H9 (cell line): ENCODE results near the gene APOBEC3G. TPM values are rescaled to one million over a fixed set of nuclear protein-coding genes. Genes with fewer than 3 reads are reported as not detected.

Source experiments
- DNase-seq: peaks from one replicate; pipeline ENCODE4 v3.0.0-alpha.2; 2017
- H2AFZ ChIP-seq: one replicate; pipeline ENCODE4 v1.6.1; 2013; ENCODE audit warnings: mild to moderate bottlenecking, low read length, control low read depth, moderate library complexity
- H2AK5ac ChIP-seq: 2 replicates; pipeline ENCODE4 v1.6.1; 2013; ENCODE audit warnings: low read length, control low read depth, mixed read lengths; ENCODE audit not compliant: insufficient read length
- H2BK120ac ChIP-seq: one replicate; pipeline ENCODE4 v1.6.1; 2013; ENCODE audit warnings: low read depth, mild to moderate bottlenecking, low read length, control low read depth, inconsistent platforms; ENCODE audit not compliant: poor library complexity, severe bottlenecking
- H2BK12ac ChIP-seq: 2 replicates; pipeline ENCODE4 v1.6.1; 2013; ENCODE audit warnings: low read length, control low read depth, mixed read lengths, low read depth; ENCODE audit not compliant: insufficient read length
- H2BK15ac ChIP-seq: 2 replicates; pipeline ENCODE4 v1.6.1; 2013; ENCODE audit warnings: low read depth, low read length, control low read depth
- H2BK20ac ChIP-seq: one replicate; pipeline ENCODE4 v1.6.1; 2013; ENCODE audit warnings: low read depth, mild to moderate bottlenecking, low read length, control low read depth, inconsistent platforms; ENCODE audit not compliant: poor library complexity, severe bottlenecking
- H2BK5ac ChIP-seq: 2 replicates; pipeline ENCODE4 v1.6.1; 2013; ENCODE audit warnings: low read length, control low read depth, mixed read lengths; ENCODE audit not compliant: insufficient read length
- H3K14ac ChIP-seq: 2 replicates; pipeline ENCODE4 v1.6.1; 2013; ENCODE audit warnings: low read length, control low read depth; ENCODE audit not compliant: insufficient read depth
- H3K18ac ChIP-seq: 2 replicates; pipeline ENCODE4 v1.6.1; 2013; ENCODE audit warnings: low read depth, mild to moderate bottlenecking, mixed read lengths, low read length, control low read depth; ENCODE audit not compliant: insufficient read length
- H3K23ac ChIP-seq: 2 replicates; pipeline ENCODE4 v1.6.1; 2013; ENCODE audit warnings: low read length, control low read depth, mixed read lengths, low read depth; ENCODE audit not compliant: insufficient read length
- H3K23me2 ChIP-seq: 2 replicates; pipeline ENCODE4 v1.6.1; 2013; ENCODE audit warnings: low read depth, mild to moderate bottlenecking, mixed read lengths, low read length, control low read depth; ENCODE audit not compliant: insufficient read length, poor library complexity, severe bottlenecking
- H3K27ac ChIP-seq: 2 replicates; pipeline ENCODE4 v1.5.1; 2013; ENCODE audit warnings: low read length, control low read depth, mixed read lengths, low read depth; ENCODE audit not compliant: insufficient read length
- H3K27me3 ChIP-seq: 2 replicates; pipeline ENCODE4 v1.6.1; 2013; ENCODE audit warnings: low read length, control low read depth, inconsistent platforms; ENCODE audit not compliant: insufficient read depth
- H3K4ac ChIP-seq: 2 replicates; pipeline ENCODE4 v1.6.1; 2013; ENCODE audit warnings: low read depth, mild to moderate bottlenecking, control low read depth, inconsistent platforms, low read length, moderate library complexity
- H3K4me1 ChIP-seq: 2 replicates; pipeline ENCODE4 v1.6.1; 2013; ENCODE audit warnings: low read length, control low read depth, inconsistent platforms; ENCODE audit not compliant: insufficient read depth
- H3K4me2 ChIP-seq: 2 replicates; pipeline ENCODE4 v1.6.1; 2013; ENCODE audit warnings: low read length, control low read depth, mixed read lengths; ENCODE audit not compliant: insufficient read length, insufficient read depth
- H3K56ac ChIP-seq: 2 replicates; pipeline ENCODE4 v1.6.1; 2013; ENCODE audit warnings: low read depth, mild to moderate bottlenecking, mixed read lengths, low read length, control low read depth; ENCODE audit not compliant: insufficient read length
- H3K79me1 ChIP-seq: 2 replicates; pipeline ENCODE4 v1.6.1; 2013; ENCODE audit warnings: low read depth, mild to moderate bottlenecking, moderate library complexity, low read length, control low read depth, inconsistent platforms; ENCODE audit not compliant: insufficient read depth, poor library complexity, severe bottlenecking
- H3K79me2 ChIP-seq: 2 replicates; pipeline ENCODE4 v1.6.1; 2013; ENCODE audit warnings: low read length, control low read depth, inconsistent platforms; ENCODE audit not compliant: insufficient read depth
- H3K9ac ChIP-seq: 2 replicates; pipeline ENCODE4 v1.6.1; 2013; ENCODE audit warnings: low read length, control low read depth, mixed read lengths; ENCODE audit not compliant: insufficient read length; ENCODE audit errors: extremely low read depth
- H3K9me3 ChIP-seq: one replicate; pipeline ENCODE4 v1.6.1; 2013; ENCODE audit warnings: low read depth, low read length, inconsistent platforms; ENCODE audit not compliant: control insufficient read depth
- H3T11ph ChIP-seq: one replicate; pipeline ENCODE4 v1.6.1; 2013; ENCODE audit warnings: mild to moderate bottlenecking, low read length, control low read depth, inconsistent platforms
- H4K20me1 ChIP-seq: one replicate; pipeline ENCODE4 v1.6.1; 2013; ENCODE audit not compliant: control insufficient read depth, insufficient read length, insufficient read depth
- H4K5ac ChIP-seq: 2 replicates; pipeline ENCODE4 v1.6.1; 2013; ENCODE audit warnings: low read depth, mild to moderate bottlenecking, mixed read lengths, low read length, control low read depth; ENCODE audit not compliant: insufficient read length
- H4K8ac ChIP-seq: replicated peaks from 2 replicates; pipeline ENCODE4 v1.6.1; 2013; ENCODE audit warnings: low read length, control low read depth, mixed read lengths, low read depth; ENCODE audit not compliant: insufficient read length
- H4K91ac ChIP-seq: 2 replicates; pipeline ENCODE4 v1.6.1; 2013; ENCODE audit warnings: low read depth, mild to moderate bottlenecking, moderate library complexity, mixed read lengths, low read length, control low read depth; ENCODE audit not compliant: insufficient read length
- H3K27ac Mint-ChIP-seq, 3 experiments: 2 replicates in 2 of 3; 3 replicates in 1 of 3; pipeline ENCODE4 v1.8.0; 2020 to 2021; ENCODE audit warnings: mixed read lengths in 3 of 3, mild to moderate bottlenecking in 1 of 3, moderate library complexity in 1 of 3
- H3K27me3 Mint-ChIP-seq: 2 replicates; pipeline ENCODE4 v1.8.0; 2021; ENCODE audit warnings: low read depth, mild to moderate bottlenecking, moderate library complexity, mixed read lengths
- H3K36me3 Mint-ChIP-seq, 3 experiments: 2 replicates in 2 of 3; 3 replicates in 1 of 3; pipeline ENCODE4 v1.8.0; 2020 to 2021; ENCODE audit warnings: low read depth in 3 of 3, mixed read lengths in 3 of 3; ENCODE audit not compliant: insufficient read depth in 1 of 3
- H3K4me1 Mint-ChIP-seq, 2 experiments: 2 replicates each; pipeline ENCODE4 v1.8.0; 2020; ENCODE audit warnings: mixed read lengths in 2 of 2
- H3K4me3 Mint-ChIP-seq, 2 experiments: 2 replicates in 1 of 2; 3 replicates in 1 of 2; pipeline ENCODE4 v1.8.0; 2020 to 2021; ENCODE audit warnings: mild to moderate bottlenecking in 2 of 2, mixed read lengths in 2 of 2, moderate library complexity in 1 of 2
- H3K9me3 Mint-ChIP-seq, 2 experiments: 2 replicates in 1 of 2; 3 replicates in 1 of 2; pipeline ENCODE4 v1.8.0; 2020; ENCODE audit warnings: mild to moderate bottlenecking in 2 of 2, mixed read lengths in 2 of 2, moderate library complexity in 1 of 2
- CTCF ChIP-seq: fragments of 200-600 bp; sonication (generic); conservative IDR thresholded peaks from 3 replicates; pipeline ENCODE4 v1.8.0; 2021; ENCODE audit warnings: antibody characterized with exemption, mild to moderate bottlenecking
- WGBS: extraction: QIAGEN DNeasy Blood & Tissue Kit; methylation state at CpG from one replicate; pipeline ENCODE4 v1.1.7; 2013; ENCODE audit warnings: missing lambda C conversion rate, low lambda C conversion rate, mixed read lengths; ENCODE audit not compliant: insufficient read length; ENCODE audit errors: extremely low coverage; 5-methylcytosine and 5-hydroxymethylcytosine counted together
- total RNA-seq: library from RNA; stranded (reverse); gene quantifications from 2 replicates; pipeline ENCODE4 v1.2.1, GENCODE V29; 2021

APOBEC3G gene
- total RNA-seq, 1 experiment from 2014 or later, result 2.4 TPM

GRCh38 chr22:39029227-39029626 lies 47.8 kb upstream of the APOBEC3G start:
- H2BK120ac ChIP-seq, result no peak overlapping the region
- DNase-seq, result peak; percentile 20
- H3K14ac ChIP-seq, result no peak overlapping the region; the same call in 1 of the 2 replicates
- H3K23ac ChIP-seq, result no peak overlapping the region
- H3K23me2 ChIP-seq, result no peaks in the 10 kb centered on the region
- no peaks in the 10 kb centered on the region; a peak in 1 of 5 replicates for H3K9me3 Mint-ChIP-seq
- no peak overlapping the region for H2AK5ac ChIP-seq
- H2BK15ac ChIP-seq, result no peak overlapping the region
- no peak for TF ChIP-seq CTCF
- no peak overlapping the region for H2AFZ ChIP-seq
- no peaks in the 10 kb centered on the region for H3K27me3 Mint-ChIP-seq
- no peak overlapping the region for H4K8ac ChIP-seq
- H3K18ac ChIP-seq, result no peak overlapping the region
- no peak overlapping the region for H3K9ac ChIP-seq
- H3K79me2 ChIP-seq, result no peaks in the 10 kb centered on the region
- H3K27ac ChIP-seq, result no peak overlapping the region
- no peak overlapping the region for H2BK12ac ChIP-seq
- H4K20me1 ChIP-seq, result no peaks in the 10 kb centered on the region
- no peak overlapping the region for H2BK5ac ChIP-seq
- H3K9me3 ChIP-seq, result no peaks in the 10 kb centered on the region
- H3K27ac Mint-ChIP-seq, result peak overlapping the region in 1 of 3 experiments; percentile 74; a peak in 1 of 7 replicates
- no peak overlapping the region for H4K5ac ChIP-seq
- H3K27me3 ChIP-seq, result no peaks in the 10 kb centered on the region
- peaks cover 36 to 52% of the 10 kb centered on the region in 2 experiments for H3K4me1 Mint-ChIP-seq
- no peaks in the 10 kb centered on the region for H3K79me1 ChIP-seq
- H3K56ac ChIP-seq, result no peak overlapping the region
- H3K4me3 Mint-ChIP-seq, result no peak overlapping the region
- H3K4me1 ChIP-seq, result no peaks in the 10 kb centered on the region; the same call in 1 of the 2 replicates
- H4K91ac ChIP-seq, result no peak overlapping the region
- peaks cover 0 to 23% (median 17%) of the 10 kb centered on the region in 3 experiments for H3K36me3 Mint-ChIP-seq
- no peak overlapping the region for H3K4ac ChIP-seq
- no CpG with 5 or more reads among the region's 13 CpGs for WGBS
- no peak overlapping the region for H3T11ph ChIP-seq
- H2BK20ac ChIP-seq, result no peak overlapping the region
- no peak overlapping the region for H3K4me2 ChIP-seq
